Measurements from ENCODE around the gene FAM171A1. TPM values are rescaled to one million over a fixed set of nuclear protein-coding genes. Genes with fewer than 3 reads are reported as not detected.

Gene FAM171A1
- total RNA-seq, 1 donor from 2014 or later = 28.2 TPM

DNA sequence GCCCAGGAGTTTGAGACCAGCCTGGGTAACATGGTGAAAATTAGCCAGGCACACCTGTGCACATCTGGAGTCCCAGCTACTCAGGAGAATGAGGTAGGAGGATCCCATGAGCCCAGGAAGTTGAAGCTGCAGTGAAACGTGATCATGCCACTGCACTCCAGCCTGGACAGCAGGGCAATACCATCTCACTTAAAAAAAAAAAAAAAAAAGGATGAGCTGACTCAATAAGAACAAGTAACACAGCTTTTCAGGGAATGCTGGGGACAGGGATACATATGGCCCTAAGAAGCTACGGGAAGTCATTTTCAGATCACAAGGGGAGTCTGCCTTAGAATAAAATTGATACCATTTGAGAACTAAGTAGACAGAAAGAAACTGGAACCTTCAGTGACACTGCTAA is 41.7 kb downstream of the FAM171A1 start:
- no peak overlapping the region for H3K4me3 Mint-ChIP-seq
- Histone ChIP-seq H3F3A (ENCODE audit: low read depth) (no peaks in the 10 kb centered on the region), H3K9ac (no peak overlapping the region), H3K4me3 (no peak overlapping the region), H3K79me2 (ENCODE audit: low read depth) (no peaks in the 10 kb centered on the region), H4K20me1 (ENCODE audit: low read depth) (peaks cover 5% of the 10 kb centered on the region), H3K9me3 (ENCODE audit: low read depth) (no peaks in the 10 kb centered on the region), H3K27me3 (no peaks in the 10 kb centered on the region), H3K36me3 (no peaks in the 10 kb centered on the region), H2AFZ (replicated peaks) (no peak overlapping the region), H3K27ac (no peak overlapping the region), H3K4me2 (no peak overlapping the region), H3K4me1 (no peaks in the 10 kb centered on the region)
- H3K4me1 Mint-ChIP-seq = peaks cover 11% of the 10 kb centered on the region
- H3K27ac Mint-ChIP-seq = no peak overlapping the region
- TF ChIP-seq EZH2 (IDR thresholded peaks at IDR 0.05) (no peak), EZH2phosphoT487 (IDR thresholded peaks at IDR 0.05) (no peak)
- TF ChIP-seq, protein P1, sequence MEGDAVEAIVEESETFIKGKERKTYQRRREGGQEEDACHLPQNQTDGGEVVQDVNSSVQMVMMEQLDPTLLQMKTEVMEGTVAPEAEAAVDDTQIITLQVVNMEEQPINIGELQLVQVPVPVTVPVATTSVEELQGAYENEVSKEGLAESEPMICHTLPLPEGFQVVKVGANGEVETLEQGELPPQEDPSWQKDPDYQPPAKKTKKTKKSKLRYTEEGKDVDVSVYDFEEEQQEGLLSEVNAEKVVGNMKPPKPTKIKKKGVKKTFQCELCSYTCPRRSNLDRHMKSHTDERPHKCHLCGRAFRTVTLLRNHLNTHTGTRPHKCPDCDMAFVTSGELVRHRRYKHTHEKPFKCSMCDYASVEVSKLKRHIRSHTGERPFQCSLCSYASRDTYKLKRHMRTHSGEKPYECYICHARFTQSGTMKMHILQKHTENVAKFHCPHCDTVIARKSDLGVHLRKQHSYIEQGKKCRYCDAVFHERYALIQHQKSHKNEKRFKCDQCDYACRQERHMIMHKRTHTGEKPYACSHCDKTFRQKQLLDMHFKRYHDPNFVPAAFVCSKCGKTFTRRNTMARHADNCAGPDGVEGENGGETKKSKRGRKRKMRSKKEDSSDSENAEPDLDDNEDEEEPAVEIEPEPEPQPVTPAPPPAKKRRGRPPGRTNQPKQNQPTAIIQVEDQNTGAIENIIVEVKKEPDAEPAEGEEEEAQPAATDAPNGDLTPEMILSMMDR (IDR thresholded peaks at IDR 0.05) = no peak
- H3K27me3 Mint-ChIP-seq (ENCODE audit: insufficient read depth, low read depth) = peaks cover 2% of the 10 kb centered on the region
- H3K9me3 Mint-ChIP-seq = no peaks in the 10 kb centered on the region
- peaks cover 16% of the 10 kb centered on the region for H3K36me3 Mint-ChIP-seq
- no peak for DNase-seq (ENCODE audit: low spot score)

DNA sequence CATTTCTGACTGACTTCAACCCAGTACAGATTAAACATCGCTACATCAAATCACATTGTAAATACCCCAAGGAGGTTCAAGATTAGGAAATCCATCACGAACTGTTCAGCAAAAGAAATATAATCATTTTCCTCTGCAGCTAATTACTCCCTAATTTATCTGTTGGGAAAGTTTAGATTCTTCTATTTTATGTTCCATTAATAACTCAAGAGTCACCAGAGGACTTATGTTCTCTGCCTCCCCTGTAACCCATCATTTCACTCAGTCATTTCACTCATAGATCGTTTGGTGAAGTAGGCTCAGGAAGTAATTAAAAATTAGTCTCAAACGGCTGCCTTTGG is 45.2 kb downstream of the FAM171A1 start:
- Mint-ChIP-seq H3K9me3 (no peaks in the 10 kb centered on the region), H3K27ac (no peak overlapping the region), H3K4me1 (peaks cover 12% of the 10 kb centered on the region), H3K27me3 (ENCODE audit: insufficient read depth, low read depth) (no peaks in the 10 kb centered on the region), H3K36me3 (peaks cover 15% of the 10 kb centered on the region), H3K4me3 (no peak overlapping the region)
- no peaks in the 10 kb centered on the region for H3K79me2 ChIP-seq (ENCODE audit: low read depth)
- no peak overlapping the region for H3K9ac ChIP-seq
- peaks cover 5% of the 10 kb centered on the region for H4K20me1 ChIP-seq (ENCODE audit: low read depth)
- H3K4me2 ChIP-seq = no peak overlapping the region
- TF ChIP-seq, protein P1 (IDR thresholded peaks at IDR 0.05) = no peak
- TF ChIP-seq EZH2phosphoT487 (IDR thresholded peaks at IDR 0.05) (no peak), EZH2 (IDR thresholded peaks at IDR 0.05) (no peak)
- H3K27ac ChIP-seq = no peak overlapping the region
- no peaks in the 10 kb centered on the region for H3K4me1 ChIP-seq
- no peak overlapping the region for H2AFZ ChIP-seq (replicated peaks)
- no peak for DNase-seq (ENCODE audit: low spot score)
- no peaks in the 10 kb centered on the region for H3F3A ChIP-seq (ENCODE audit: low read depth)
- no peak overlapping the region for H3K4me3 ChIP-seq
- no peaks in the 10 kb centered on the region for H3K36me3 ChIP-seq
- no peaks in the 10 kb centered on the region for H3K27me3 ChIP-seq
- no peaks in the 10 kb centered on the region for H3K9me3 ChIP-seq (ENCODE audit: low read depth)

DNA sequence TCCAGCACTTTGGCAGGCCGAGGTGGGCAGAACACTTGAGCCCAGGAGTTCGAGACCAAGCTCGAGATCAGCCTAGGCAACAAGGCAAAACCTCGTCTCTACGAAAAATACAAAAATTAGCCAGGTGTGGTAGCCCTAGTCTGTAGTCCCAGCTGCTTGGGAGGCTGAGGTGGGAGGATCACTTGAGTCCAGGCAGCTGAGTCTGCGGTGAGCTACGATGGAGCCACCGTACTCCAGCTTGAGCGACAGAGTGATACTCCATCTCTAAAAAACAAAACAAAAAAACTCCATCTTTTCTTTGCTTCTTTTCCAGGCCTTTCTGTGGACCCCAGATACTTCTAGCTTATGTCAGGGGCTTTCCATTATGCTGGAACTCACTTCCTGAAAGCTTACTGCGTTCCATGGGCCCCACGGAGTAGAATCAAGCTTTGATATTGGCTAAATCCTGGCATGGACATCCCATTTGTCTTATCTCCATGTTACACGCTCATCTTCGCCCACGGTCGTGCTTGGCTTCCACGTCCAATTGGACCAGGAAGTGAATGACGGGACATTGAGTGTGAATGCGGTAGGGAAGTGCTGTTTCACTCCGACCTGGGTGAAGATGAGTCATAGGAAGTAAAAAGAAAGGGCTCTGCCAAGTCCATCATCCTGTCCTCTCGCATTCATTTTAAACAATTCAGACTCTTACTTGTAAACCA is 45.7 kb downstream of the FAM171A1 start:
- no peaks in the 10 kb centered on the region for H3K79me2 ChIP-seq (ENCODE audit: low read depth)
- peaks cover 15% of the 10 kb centered on the region for H3K36me3 Mint-ChIP-seq

More for the DNA sequence above, 45.7 kb downstream of the FAM171A1 start:
- no peak overlapping the region for H3K4me3 ChIP-seq
- H3K27me3 ChIP-seq = no peaks in the 10 kb centered on the region
- H3K27ac ChIP-seq = no peak overlapping the region
- H3K4me1 ChIP-seq = no peaks in the 10 kb centered on the region
- Mint-ChIP-seq H3K4me1 (peaks cover 12% of the 10 kb centered on the region), H3K27ac (no peak overlapping the region), H3K4me3 (no peak overlapping the region), H3K9me3 (no peaks in the 10 kb centered on the region), H3K27me3 (ENCODE audit: insufficient read depth, low read depth) (no peaks in the 10 kb centered on the region)
- no peak for DNase-seq (ENCODE audit: low spot score)
- H3K4me2 ChIP-seq = no peak overlapping the region
- H4K20me1 ChIP-seq (ENCODE audit: low read depth) = peaks cover 5% of the 10 kb centered on the region
- no peak overlapping the region for H2AFZ ChIP-seq (replicated peaks)
- no peak for TF ChIP-seq EZH2 (IDR thresholded peaks at IDR 0.05)
- TF ChIP-seq, protein P1 (IDR thresholded peaks at IDR 0.05) = no peak
- TF ChIP-seq EZH2phosphoT487 (IDR thresholded peaks at IDR 0.05) = no peak
- no peaks in the 10 kb centered on the region for H3K36me3 ChIP-seq
- H3K9ac ChIP-seq = no peak overlapping the region
- no peaks in the 10 kb centered on the region for H3F3A ChIP-seq (ENCODE audit: low read depth)
- H3K9me3 ChIP-seq (ENCODE audit: low read depth) = no peaks in the 10 kb centered on the region
